Ascending aorta (tissue), 2 donors: ENCODE data around the gene DOCK9. TPM values are rescaled to one million over a fixed set of nuclear protein-coding genes. Genes with fewer than 3 reads are reported as not detected.

Experiments
- DNase-seq, 2 donors: peaks; one replicate each; pipeline ENCODE4 v3.0.0-alpha.2; 2019; ENCODE audit warnings: low spot score in 2 of 2
- H3K27ac ChIP-seq, 2 donors: fragments of 200-600 bp; sonication (generic); one replicate each; pipeline ENCODE4 v1.5.1; 2016 to 2017; ENCODE audit warnings: mild to moderate bottlenecking in 1 of 2
- H3K27me3 ChIP-seq: fragments of 200-600 bp; sonication (generic); one replicate; pipeline ENCODE4 v1.5.1; 2017
- H3K36me3 ChIP-seq, 2 donors: fragments of 200-600 bp; sonication (generic); one replicate each; pipeline ENCODE4 v1.5.1; 2016
- H3K4me1 ChIP-seq, 2 donors: fragments of 200-600 bp; sonication (generic); one replicate each; pipeline ENCODE4 v1.5.1; 2016 to 2017; ENCODE audit warnings: mild to moderate bottlenecking in 1 of 2
- H3K4me3 ChIP-seq, 2 donors: fragments of 200-600 bp; sonication (generic); one replicate each; pipeline ENCODE4 v1.5.1; 2016 to 2017; ENCODE audit warnings: mild to moderate bottlenecking in 1 of 2
- H3K9me3 ChIP-seq, 2 donors: fragments of 200-600 bp; sonication (generic); one replicate each; pipeline ENCODE4 v1.5.1; 2016
- intact Hi-C: fragments of 100-400 bp; cut with DNase I; formaldehyde crosslinking; loops from one replicate; pipeline ENCODE4 v1.15.1; 2023
- total RNA-seq: library from RNA; depleted of rRNA; stranded (reverse); fragments of >200 nt; gene quantifications from one replicate; pipeline ENCODE4 v1.1.0, GENCODE V29; 2016
- TF ChIP-seq, protein P1 (sequence below), 3 experiments: fragments of 200-600 bp in 2 of 3; fragments of 450-650 bp in 1 of 3; sonication (generic) in 2 of 3; IDR thresholded peaks; one replicate each; pipeline ENCODE4 v1.5.1; 2016 to 2019; ENCODE audit warnings: antibody characterized with exemption in 3 of 3, mild to moderate bottlenecking in 1 of 3, moderate library complexity in 1 of 3

DOCK9 gene
- total RNA-seq, 1 donor from 2014 or later, result 88.2 TPM

DNA sequence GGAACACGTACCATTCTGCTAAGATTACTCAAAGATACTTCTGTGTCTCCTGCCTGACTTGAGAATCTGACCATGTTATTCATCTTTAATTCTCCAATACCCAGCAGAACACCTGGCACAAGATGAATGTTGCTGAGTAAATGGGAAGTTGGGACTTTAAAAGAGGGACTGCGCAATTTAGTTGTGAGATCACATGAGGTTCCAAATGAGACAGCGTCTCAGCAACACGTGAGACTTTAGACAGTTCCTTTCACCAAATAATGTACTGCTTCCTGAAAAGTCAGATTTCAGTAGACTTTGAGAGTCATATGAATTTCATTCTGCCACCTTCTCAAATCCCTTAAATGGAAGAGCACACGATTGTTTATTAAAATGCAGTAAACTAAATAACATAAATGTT lies 36.7 kb downstream of the DOCK9 start:
- TF ChIP-seq, protein P1, sequence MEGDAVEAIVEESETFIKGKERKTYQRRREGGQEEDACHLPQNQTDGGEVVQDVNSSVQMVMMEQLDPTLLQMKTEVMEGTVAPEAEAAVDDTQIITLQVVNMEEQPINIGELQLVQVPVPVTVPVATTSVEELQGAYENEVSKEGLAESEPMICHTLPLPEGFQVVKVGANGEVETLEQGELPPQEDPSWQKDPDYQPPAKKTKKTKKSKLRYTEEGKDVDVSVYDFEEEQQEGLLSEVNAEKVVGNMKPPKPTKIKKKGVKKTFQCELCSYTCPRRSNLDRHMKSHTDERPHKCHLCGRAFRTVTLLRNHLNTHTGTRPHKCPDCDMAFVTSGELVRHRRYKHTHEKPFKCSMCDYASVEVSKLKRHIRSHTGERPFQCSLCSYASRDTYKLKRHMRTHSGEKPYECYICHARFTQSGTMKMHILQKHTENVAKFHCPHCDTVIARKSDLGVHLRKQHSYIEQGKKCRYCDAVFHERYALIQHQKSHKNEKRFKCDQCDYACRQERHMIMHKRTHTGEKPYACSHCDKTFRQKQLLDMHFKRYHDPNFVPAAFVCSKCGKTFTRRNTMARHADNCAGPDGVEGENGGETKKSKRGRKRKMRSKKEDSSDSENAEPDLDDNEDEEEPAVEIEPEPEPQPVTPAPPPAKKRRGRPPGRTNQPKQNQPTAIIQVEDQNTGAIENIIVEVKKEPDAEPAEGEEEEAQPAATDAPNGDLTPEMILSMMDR (IDR thresholded peaks at IDR 0.05), result no peak
- Histone ChIP-seq H3K27ac (no peak overlapping the region), H3K36me3 (no peaks in the 10 kb centered on the region), H3K4me1 (no peaks in the 10 kb centered on the region), H3K4me3 (no peak overlapping the region), H3K9me3 (no peaks in the 10 kb centered on the region), H3K27me3 (no peaks in the 10 kb centered on the region)
- intact Hi-C loops, result no loop called here
- DNase-seq, result no peak

DNA sequence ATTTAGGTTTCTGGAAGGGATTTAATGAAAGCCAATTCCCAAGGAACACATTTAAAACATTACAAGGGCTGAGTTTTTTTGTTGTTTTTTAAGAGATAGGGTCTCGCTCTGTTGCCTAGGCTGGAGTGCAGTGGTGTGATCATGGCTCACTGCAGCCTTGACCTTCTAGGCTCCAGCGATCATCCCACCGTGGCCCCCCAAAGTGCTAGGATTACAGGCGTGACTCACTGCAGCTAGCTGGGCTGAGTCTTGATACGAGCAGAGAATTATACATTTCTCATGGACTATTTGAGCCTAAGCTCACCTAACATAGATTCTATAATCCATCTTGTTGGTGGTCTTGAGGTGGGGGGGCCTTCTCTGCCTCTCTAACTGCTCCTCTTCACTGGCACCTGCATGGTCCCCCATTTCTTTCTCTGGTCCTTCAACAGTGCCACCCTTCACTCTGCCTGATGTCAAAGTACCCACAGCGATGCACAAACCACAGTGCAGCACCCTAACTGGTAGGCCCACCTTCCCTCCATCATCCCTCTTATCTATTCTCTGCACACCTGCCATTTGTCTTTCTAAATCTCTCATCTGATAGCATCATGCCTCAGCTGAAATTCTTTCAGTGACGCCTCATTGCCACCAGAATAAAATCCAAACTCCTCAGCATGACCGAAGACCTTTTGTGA lies 37.4 kb downstream of the DOCK9 start:
- no peak overlapping the region for H3K27ac ChIP-seq
- intact Hi-C loops, result no loop called here
- no peaks in the 10 kb centered on the region for H3K27me3 ChIP-seq
- TF ChIP-seq, protein P1 (IDR thresholded peaks at IDR 0.05), result no peak
- H3K4me3 ChIP-seq, result no peak overlapping the region
- no peaks in the 10 kb centered on the region for H3K36me3 ChIP-seq
- H3K4me1 ChIP-seq, result no peaks in the 10 kb centered on the region
- no peaks in the 10 kb centered on the region for H3K9me3 ChIP-seq
- no peak for DNase-seq

DNA sequence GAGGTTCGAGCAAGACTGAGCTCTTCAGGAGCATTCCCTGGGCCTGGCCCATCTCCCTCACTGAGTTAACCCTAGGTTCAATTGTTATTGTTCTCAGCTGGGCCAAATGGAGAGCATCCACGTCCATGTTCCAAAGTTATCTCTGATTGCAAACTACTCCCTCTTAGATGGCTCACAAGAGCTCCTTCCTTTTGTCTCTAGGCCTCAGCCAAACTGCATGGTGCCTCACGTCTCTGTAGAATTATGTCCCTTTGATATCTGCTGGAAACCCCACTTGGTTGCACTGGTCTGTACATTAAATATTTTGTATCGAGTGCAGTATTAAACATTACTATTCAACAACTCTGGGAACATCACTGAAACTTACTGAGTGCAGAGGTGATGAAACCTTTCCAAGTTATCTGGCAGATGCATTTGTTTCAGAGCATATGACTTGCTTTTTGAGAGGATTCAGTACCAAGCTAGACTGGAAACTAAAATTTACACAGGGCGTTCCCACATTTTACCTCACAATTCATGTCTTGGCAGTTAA lies 38.1 kb downstream of the DOCK9 start:
- Histone ChIP-seq H3K36me3 (no peaks in the 10 kb centered on the region), H3K9me3 (peaks cover under 1 to 7% of the 10 kb centered on the region in 2 donors), H3K27ac (no peak overlapping the region), H3K4me3 (no peak overlapping the region), H3K4me1 (no peaks in the 10 kb centered on the region), H3K27me3 (no peaks in the 10 kb centered on the region)
- no peak for DNase-seq
- TF ChIP-seq, protein P1 (IDR thresholded peaks at IDR 0.05), result no peak
- intact Hi-C loops, result no loop called here

DNA sequence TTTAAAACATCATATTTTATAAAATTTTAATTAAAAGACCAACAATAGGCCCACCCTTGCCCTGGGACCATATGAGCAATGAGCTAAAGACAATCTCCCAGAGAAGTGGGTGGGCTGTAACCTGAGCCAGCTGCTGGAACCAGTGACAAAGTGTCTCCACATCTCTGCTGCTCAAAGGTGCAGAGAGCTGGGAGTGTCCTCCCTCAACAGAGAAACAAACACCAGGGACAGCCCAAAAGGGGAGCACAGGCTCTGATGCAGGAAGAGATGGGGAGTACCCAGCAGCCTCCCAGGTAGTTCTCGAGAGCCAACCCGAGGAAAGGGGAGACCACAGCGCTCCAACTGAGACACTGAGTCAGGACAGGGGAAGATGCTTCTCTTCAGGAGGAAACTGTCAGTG lies 39.1 kb downstream of the DOCK9 start:
- TF ChIP-seq, protein P1 (IDR thresholded peaks at IDR 0.05), result no peak
- no peak overlapping the region for H3K27ac ChIP-seq
- no peak overlapping the region for H3K4me3 ChIP-seq
- H3K4me1 ChIP-seq, result no peaks in the 10 kb centered on the region
- no peak for DNase-seq
- H3K36me3 ChIP-seq, result peaks cover 0 to 4% of the 10 kb centered on the region in 2 donors
- H3K9me3 ChIP-seq, result peaks cover 4 to 16% of the 10 kb centered on the region in 2 donors
- intact Hi-C loops, result no loop called here
- no peaks in the 10 kb centered on the region for H3K27me3 ChIP-seq

DNA sequence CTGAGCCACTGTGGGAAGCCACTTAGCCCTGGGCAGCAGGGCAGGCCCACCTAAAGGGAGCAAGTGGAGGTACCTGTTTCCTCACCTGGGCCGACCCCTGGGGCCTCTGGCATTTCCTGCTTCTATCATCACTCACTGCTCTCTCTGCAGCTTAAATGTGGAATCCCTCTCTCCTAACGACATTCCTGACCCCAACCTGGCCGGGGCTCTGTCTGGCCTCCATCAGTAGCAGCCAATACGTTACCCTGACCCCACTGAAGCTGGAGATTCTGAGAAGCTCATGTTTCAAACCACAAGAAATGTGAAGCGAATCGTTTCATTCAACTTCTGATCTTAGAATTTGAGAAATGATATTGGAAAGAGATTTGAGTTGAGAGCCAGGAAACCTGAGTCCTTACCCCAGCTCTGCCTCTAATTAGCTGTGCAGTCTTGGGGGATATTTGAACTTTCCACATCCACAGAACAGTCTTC lies 39.9 kb downstream of the DOCK9 start:
- H3K4me1 ChIP-seq, result no peaks in the 10 kb centered on the region
- intact Hi-C loops, result no loop called here
- H3K9me3 ChIP-seq, result peaks cover 4 to 22% of the 10 kb centered on the region in 2 donors
- no peak overlapping the region for H3K4me3 ChIP-seq
- H3K36me3 ChIP-seq, result peaks cover 0 to 8% of the 10 kb centered on the region in 2 donors
- TF ChIP-seq, protein P1 (IDR thresholded peaks at IDR 0.05), result no peak
- H3K27ac ChIP-seq, result no peak overlapping the region
- no peak for DNase-seq
- H3K27me3 ChIP-seq, result no peaks in the 10 kb centered on the region
